Left colon (tissue), 2 donors: Measurements from ENCODE around the gene SLC9A1. TPM values are rescaled to one million over a fixed set of nuclear protein-coding genes. Genes with fewer than 3 reads are reported as not detected.

ENCODE experiments used
- ATAC-seq: fragments of 200-7000 bp; cut with Tn5 transposase; one replicate; pipeline ENCODE4 v1.9.1; 2020; ENCODE audit warnings: mild to moderate bottlenecking, moderate library complexity
- DNase-seq, 2 donors: peaks; one replicate each; pipeline ENCODE4 v3.0.0-alpha.2; 2020
- intact Hi-C, 2 donors: fragments of 100-400 bp; cut with DNase I in 1 of 2; cut with micrococcal nuclease in 1 of 2; formaldehyde crosslinking; loops; one replicate each; pipeline versions ENCODE4 v1.11.2 to v1.14.0; 2022; cut with DNase I, micrococcal nuclease
- total RNA-seq, 2 donors: library from RNA; stranded (reverse); fragmentation: NEBNext Ultra II Directional; extraction: Animal tissue kit (Norgen Biotek cat#: 25700); gene quantifications; one replicate each; pipeline ENCODE4 v1.2.1, GENCODE V29; 2021
- donor health status: DM: no; HTN: no; CAD: no.
- donor health status: DM: yes; HTN: yes; CAD: no.

Gene SLC9A1
- total RNA-seq, 2 donors from 2014 or later = 122 to 131 TPM

DNA sequence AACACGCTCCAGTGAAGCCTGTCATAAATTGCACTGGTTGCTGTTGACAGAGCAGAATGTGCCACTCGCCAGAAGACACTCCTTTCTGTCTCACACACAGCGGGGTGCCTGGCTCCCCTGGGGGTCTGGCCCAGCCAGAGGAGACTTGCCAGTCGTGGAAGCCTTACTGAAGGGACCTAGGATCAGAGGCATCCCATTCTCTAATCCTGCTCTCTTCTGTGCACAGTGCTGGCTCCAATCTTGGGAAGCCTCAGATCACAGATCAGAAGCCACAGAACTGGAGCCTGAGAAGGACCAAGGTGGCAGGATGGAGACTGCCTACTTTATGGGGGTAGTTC, 1.4 kb downstream of the SLC9A1 start:
- intact Hi-C loops = loop anchor here in 1 of 2 donors (10.0 kb wide), 1 partner anchor 49 kb away; no protein-coding TSS in a partner anchor
- DNase-seq (no peak), ATAC-seq (peak; percentile 56)

GRCh38 chr1:27152829-27153548, 1.9 kb downstream of the SLC9A1 start:
- intact Hi-C loops = loop anchor here in 1 of 2 donors (10.0 kb wide), 1 partner anchor 48 kb away; no protein-coding TSS in a partner anchor
- ATAC-seq = no peak
- DNase-seq = no peak

GRCh38 chr1:27152004-27152828, 2.7 kb downstream of the SLC9A1 start:
- DNase-seq = no peak
- no peak for ATAC-seq
- intact Hi-C loops = loop anchor here in 1 of 2 donors (10.0 kb wide), 1 partner anchor 47 kb away; no protein-coding TSS in a partner anchor

- no peak for DNase-seq
- intact Hi-C loops = loop anchor here in 1 of 2 donors (10.0 kb wide), 1 partner anchor 46 kb away; no protein-coding TSS in a partner anchor
- no peak for ATAC-seq
Measured at GRCh38 chr1:27150641-27151040, 4.3 kb downstream of the SLC9A1 start.

GRCh38 chr1:27150183-27150582, 4.7 kb downstream of the SLC9A1 start:
- ATAC-seq (no peak), DNase-seq (no peak)
- intact Hi-C loops = loop anchor here in 1 of 2 donors (10.0 kb wide), 1 partner anchor 45 kb away; no protein-coding TSS in a partner anchor

- ATAC-seq (no peak), DNase-seq (no peak)
- intact Hi-C loops = loop anchor here in 1 of 2 donors (10.0 kb wide), 1 partner anchor 45 kb away; no protein-coding TSS in a partner anchor
Measured at GRCh38 chr1:27149762-27150113, 5.2 kb downstream of the SLC9A1 start.

DNA sequence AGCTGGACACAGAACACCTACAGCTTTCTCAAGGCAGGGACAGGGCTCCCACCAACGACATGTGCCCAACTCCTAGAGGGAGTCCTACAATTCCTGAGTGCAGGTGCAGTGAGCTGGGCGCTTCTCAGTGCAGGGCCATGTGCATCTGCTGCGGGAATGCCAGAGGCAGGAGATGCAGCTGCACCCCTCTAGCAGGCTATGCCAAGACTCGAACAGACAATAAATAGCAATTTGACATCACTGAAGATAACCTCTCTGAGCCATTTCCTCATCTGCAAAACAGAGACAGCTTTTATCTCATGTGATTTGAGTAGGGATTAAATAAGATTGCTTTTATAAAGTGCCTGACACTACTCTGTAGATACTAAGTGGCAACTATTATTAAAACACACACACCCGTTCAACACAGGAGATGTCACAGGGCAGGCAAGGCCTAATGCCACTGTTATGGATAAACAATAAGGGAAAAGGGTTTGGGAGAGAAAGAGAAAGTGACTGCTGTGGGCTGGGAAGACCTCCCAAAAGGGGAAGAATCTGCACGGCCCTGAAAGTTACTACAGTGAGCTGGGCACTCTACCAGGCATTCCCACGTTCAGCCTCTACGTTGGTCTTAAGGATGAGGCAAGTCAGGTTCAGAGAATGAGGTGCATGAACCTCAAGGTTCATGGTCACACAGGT, 5.7 kb downstream of the SLC9A1 start:
- no peak for ATAC-seq
- intact Hi-C loops = no loop called here
- DNase-seq = no peak

GRCh38 chr1:27148591-27148990, 6.3 kb downstream of the SLC9A1 start:
- intact Hi-C loops = no loop called here
- DNase-seq (no peak), ATAC-seq (no peak)

DNA sequence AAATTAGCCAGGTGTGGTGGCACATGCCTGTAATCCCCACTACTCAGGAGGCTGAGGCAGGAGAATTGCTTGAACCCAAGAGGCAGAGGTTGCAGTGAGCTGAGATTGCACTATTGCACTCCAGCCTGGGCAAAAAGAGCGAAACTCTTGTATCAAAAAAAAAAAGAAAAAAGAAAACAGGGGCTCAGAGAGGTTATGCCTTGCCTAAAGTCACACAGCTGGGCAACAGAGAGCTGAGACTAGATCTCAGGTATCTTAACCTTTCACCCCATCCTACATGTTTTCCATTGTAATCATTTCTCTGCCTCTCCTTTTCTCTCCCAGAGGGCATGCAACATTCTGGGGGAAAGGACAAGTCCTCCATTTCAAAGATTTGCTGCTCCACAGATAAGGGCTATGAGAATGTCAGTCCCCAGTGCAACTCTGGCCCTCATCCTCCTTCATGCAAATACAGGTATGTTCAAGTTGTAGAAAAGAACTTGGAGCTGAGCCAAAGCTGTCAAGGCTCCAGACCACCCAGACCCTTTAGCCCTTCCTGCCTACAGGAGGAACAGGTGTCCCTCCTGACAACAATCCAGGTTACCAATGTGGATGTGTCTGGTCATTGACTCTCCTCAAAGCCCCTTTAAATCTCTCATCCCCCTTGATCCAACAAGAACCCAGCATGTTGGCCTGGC, 6.9 kb downstream of the SLC9A1 start:
- ATAC-seq (no peak), DNase-seq (no peak)
- intact Hi-C loops = no loop called here

GRCh38 chr1:27145934-27146354, 9.0 kb downstream of the SLC9A1 start:
- no peak for ATAC-seq
- intact Hi-C loops = no loop called here
- DNase-seq = no peak

GRCh38 chr1:27144920-27145661, 9.8 kb downstream of the SLC9A1 start:
- intact Hi-C loops = no loop called here
- DNase-seq (peak in 1 of 2 donors; percentile 66), ATAC-seq (peak; percentile 54)

DNA sequence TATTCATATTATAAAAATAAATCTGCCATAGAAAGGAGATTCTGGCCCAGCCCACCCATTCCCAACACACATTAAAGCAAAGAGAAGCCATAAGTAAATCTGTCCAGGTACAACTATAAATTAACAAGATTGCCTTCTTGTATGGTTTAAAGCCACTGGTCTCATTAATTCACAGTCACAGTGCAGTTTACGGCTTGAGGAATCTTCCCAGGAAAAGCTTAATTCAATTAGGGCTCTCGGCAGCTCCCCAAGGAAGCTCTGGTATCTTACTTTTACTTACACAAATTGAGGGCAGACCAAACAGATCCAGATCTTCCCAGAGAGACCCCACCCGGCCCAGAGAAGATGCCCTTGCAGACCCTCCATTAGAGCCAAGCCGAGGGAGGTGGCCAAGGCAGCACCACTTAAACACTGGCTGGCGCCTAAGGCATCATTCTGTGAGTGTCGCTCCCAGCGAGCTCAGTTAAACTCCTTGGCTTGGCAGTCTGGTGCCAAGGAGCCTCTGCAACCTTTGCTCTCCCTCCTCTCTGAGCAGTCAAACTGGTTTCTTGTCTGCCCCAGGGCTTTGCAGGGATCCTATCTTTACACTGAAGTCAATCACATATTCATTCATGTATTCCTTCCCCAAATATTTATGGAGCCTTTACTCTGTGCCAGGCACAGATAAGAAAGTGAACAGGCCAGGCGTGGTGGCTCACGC, 10.7 kb downstream of the SLC9A1 start:
- intact Hi-C loops = no loop called here
- DNase-seq (peak; percentile 68 to 72), ATAC-seq (peak; percentile 88)

GRCh38 chr1:27143401-27143800, 11.5 kb downstream of the SLC9A1 start:
- intact Hi-C loops = no loop called here
- ATAC-seq (no peak), DNase-seq (no peak)

DNA sequence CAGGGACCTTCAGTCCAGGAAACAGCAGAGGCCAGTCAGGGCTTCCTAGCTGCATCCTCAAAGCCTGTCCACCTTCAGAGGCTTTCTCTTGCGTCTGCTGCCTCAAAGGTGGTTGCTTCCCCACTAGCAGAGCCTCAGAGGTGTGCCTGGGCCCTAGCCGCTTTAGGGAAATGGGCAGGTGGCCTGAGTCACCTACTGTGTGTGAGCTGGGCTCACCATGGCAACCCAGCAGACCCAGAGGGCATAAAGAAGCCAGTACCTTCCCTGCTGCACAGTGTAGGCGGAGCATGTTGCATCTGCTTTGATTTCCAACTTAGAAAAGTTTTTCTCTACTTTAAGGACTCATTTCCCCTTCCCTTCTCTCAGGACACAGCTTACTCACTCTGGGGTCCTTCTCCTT, 12.5 kb downstream of the SLC9A1 start:
- ATAC-seq = no peak
- no peak for DNase-seq
- intact Hi-C loops = no loop called here

DNA sequence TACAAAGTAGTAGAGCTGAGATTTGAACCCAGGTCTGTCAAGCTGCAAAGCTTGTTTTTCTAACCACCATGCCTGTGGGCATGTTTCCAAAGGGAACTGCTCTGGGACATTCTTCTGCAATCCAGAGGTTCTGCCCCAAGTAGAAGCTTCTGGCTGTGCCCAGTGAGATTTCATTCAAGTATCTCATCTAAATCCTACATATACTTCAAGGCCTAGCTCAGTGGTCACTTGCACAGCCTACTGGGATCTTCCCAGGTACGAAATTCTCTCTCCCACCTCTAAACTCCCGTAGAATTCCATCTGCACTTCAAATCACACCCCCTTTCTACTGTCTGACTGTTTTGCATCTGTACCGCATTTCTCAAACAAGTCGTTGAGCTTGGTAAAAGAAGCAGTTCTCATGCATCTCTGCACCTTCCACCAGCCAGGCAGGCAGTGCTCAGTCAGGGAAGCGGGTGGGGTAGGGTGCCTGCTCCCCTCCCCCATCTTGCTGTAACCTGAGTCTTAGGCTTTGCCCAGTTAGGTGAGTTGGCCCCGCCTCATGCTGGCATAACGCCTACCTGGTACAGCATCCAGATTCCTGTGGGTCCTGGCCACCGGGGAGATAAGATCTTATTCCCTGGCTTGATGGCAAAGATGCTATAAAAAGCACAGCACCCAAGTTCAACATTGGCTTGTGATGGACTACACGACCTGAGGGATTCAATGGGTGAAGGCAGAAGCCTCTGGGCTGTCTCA, 13.5 kb downstream of the SLC9A1 start:
- ATAC-seq (peak; percentile 44), DNase-seq (peak; percentile 77 to 79)

DNA sequence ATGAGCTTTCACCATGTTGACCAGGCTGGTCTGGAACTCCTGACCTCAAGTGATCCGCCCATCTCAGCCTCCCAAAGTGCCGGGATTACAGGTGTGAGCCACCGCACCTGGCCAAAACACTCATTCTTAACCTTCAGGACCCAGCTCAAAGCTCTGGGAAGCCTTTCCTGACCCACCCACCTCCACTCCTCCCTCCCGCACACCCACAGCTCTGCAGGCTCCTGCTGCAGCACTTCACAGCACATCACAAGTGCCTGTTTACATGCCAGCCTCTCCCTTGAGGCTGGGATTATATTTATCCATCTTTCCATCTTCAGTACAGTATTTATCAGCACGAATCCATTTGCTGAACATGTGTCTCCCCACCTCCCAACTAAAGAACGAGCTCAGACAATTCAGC, 14.9 kb downstream of the SLC9A1 start:
- intact Hi-C loops = no loop called here
- no peak for DNase-seq
- ATAC-seq = no peak

More for the DNA sequence above, 13.5 kb downstream of the SLC9A1 start:
- intact Hi-C loops = no loop called here

GRCh38 chr1:27138927-27139326, 16.0 kb downstream of the SLC9A1 start:
- DNase-seq (no peak), ATAC-seq (peak; percentile 27)
- intact Hi-C loops = no loop called here
